Naive B cell (primary cell): Measurements from ENCODE around the gene GGTLC1. TPM values are rescaled to one million over a fixed set of nuclear protein-coding genes. Genes with fewer than 3 reads are reported as not detected.
"Not testable (repeated sequence)": the region's sequence is repeated elsewhere in the genome, so short reads cannot be mapped to it uniquely, and the experiment has no call there.

Source experiments
- ATAC-seq, 2 donors: fragments of 150-1000 bp; cut with Tn5 transposase; 2 replicates each; pipeline ENCODE4 v1.10.0; 2021; ENCODE audit warnings: low read depth in 2 of 2, mild to moderate bottlenecking in 2 of 2, moderate library complexity in 2 of 2
- DNase-seq: peaks from one replicate; pipeline ENCODE4 v3.0.0; 2022
- H3K27ac Mint-ChIP-seq, 6 donors: one replicate each; pipeline ENCODE4 v1.8.0; 2020 to 2022; ENCODE audit warnings: mild to moderate bottlenecking in 6 of 6, mixed read lengths in 6 of 6, moderate library complexity in 5 of 6, inconsistent platforms in 2 of 6
- H3K27me3 Mint-ChIP-seq, 3 donors: one replicate each; pipeline ENCODE4 v1.8.0; 2021 to 2022; ENCODE audit warnings: mixed read lengths in 3 of 3, mild to moderate bottlenecking in 1 of 3
- H3K36me3 Mint-ChIP-seq, 2 donors: one replicate each; pipeline ENCODE4 v1.8.0; 2020 to 2022; ENCODE audit warnings: mixed read lengths in 2 of 2, inconsistent platforms in 1 of 2, mild to moderate bottlenecking in 1 of 2
- H3K4me1 Mint-ChIP-seq, 3 donors: one replicate each; pipeline ENCODE4 v1.8.0; 2020 to 2022; ENCODE audit warnings: mixed read lengths in 3 of 3, inconsistent platforms in 1 of 3, mild to moderate bottlenecking in 1 of 3, moderate library complexity in 1 of 3
- H3K4me3 Mint-ChIP-seq, 8 donors: one replicate each; pipeline ENCODE4 v1.8.0; 2020 to 2022; ENCODE audit warnings: mild to moderate bottlenecking in 8 of 8, mixed read lengths in 8 of 8, moderate library complexity in 8 of 8, inconsistent platforms in 2 of 8
- H3K9me3 Mint-ChIP-seq, 7 donors: one replicate each; pipeline ENCODE4 v1.8.0; 2020 to 2022; ENCODE audit warnings: mixed read lengths in 7 of 7, mild to moderate bottlenecking in 5 of 7, inconsistent platforms in 2 of 7, moderate library complexity in 1 of 7
- polyA plus RNA-seq, 6 donors: library from polyadenylated mRNA; unstranded; fragments of 300-500 nt; fragmentation: Illumina TruSeq; gene quantifications; one replicate each; pipeline ENCODE4 v1.2.3, GENCODE V29; 2021; ENCODE audit warnings: low read depth in 6 of 6

GGTLC1 gene
- polyA plus RNA-seq, 6 donors from 2014 or later, result not detected

GRCh38 chr20:24007073-24007595 is 18.6 kb upstream of the GGTLC1 start:
- no peak for DNase-seq
- Mint-ChIP-seq H3K4me1 (no peaks in the 10 kb centered on the region), H3K9me3 (no peaks in the 10 kb centered on the region), H3K27me3 (peaks cover 0 to 10% (median 0%) of the 10 kb centered on the region in 3 donors), H3K4me3 (no peak overlapping the region), H3K36me3 (no peaks in the 10 kb centered on the region), H3K27ac (no peak overlapping the region)
- ATAC-seq, result no peak

GRCh38 chr20:24006626-24007025 is 18.0 kb upstream of the GGTLC1 start:
- no peak for ATAC-seq
- Mint-ChIP-seq H3K27ac (no peak overlapping the region), H3K4me3 (no peak overlapping the region), H3K27me3 (peaks cover 0 to 8% (median 0%) of the 10 kb centered on the region in 3 donors), H3K4me1 (no peaks in the 10 kb centered on the region), H3K9me3 (no peaks in the 10 kb centered on the region), H3K36me3 (no peaks in the 10 kb centered on the region)
- no peak for DNase-seq

GRCh38 chr20:24004471-24004870 is 15.9 kb upstream of the GGTLC1 start:
- Mint-ChIP-seq H3K27ac (no peak overlapping the region), H3K27me3 (peaks cover 0 to 8% (median 4%) of the 10 kb centered on the region in 3 donors), H3K4me1 (no peaks in the 10 kb centered on the region), H3K4me3 (no peak overlapping the region), H3K36me3 (no peaks in the 10 kb centered on the region), H3K9me3 (no peaks in the 10 kb centered on the region)
- DNase-seq, result no peak
- no peak for ATAC-seq

GRCh38 chr20:24002896-24003295 is 14.3 kb upstream of the GGTLC1 start:
- no peak for ATAC-seq
- no peaks in the 10 kb centered on the region for H3K9me3 Mint-ChIP-seq
- no peaks in the 10 kb centered on the region for H3K36me3 Mint-ChIP-seq
- H3K27me3 Mint-ChIP-seq, result peaks cover 0 to 20% (median 14%) of the 10 kb centered on the region in 3 donors
- DNase-seq, result no peak
- no peaks in the 10 kb centered on the region for H3K4me1 Mint-ChIP-seq
- no peak overlapping the region for H3K4me3 Mint-ChIP-seq
- no peak overlapping the region for H3K27ac Mint-ChIP-seq

- peak in 1 of 2 donors; percentile 23 for ATAC-seq
- Mint-ChIP-seq H3K4me3 (no peak overlapping the region), H3K9me3 (no peaks in the 10 kb centered on the region), H3K4me1 (no peaks in the 10 kb centered on the region), H3K27ac (peak overlapping the region in 1 of 6 donors; percentile 35), H3K36me3 (no peaks in the 10 kb centered on the region), H3K27me3 (peaks cover 0 to 25% (median 12%) of the 10 kb centered on the region in 3 donors)
- no peak for DNase-seq
These were observed 13.3 kb upstream of the GGTLC1 start for GRCh38 chr20:24001712-24002405.

- no peaks in the 10 kb centered on the region for H3K9me3 Mint-ChIP-seq
- H3K36me3 Mint-ChIP-seq, result no peaks in the 10 kb centered on the region
- no peak overlapping the region for H3K4me3 Mint-ChIP-seq
- ATAC-seq (no peak), DNase-seq (no peak)
- no peaks in the 10 kb centered on the region for H3K4me1 Mint-ChIP-seq
- no peak overlapping the region for H3K27ac Mint-ChIP-seq
- H3K27me3 Mint-ChIP-seq, result peaks cover 0 to 32% (median 12%) of the 10 kb centered on the region in 3 donors
These were observed 10.3 kb upstream of the GGTLC1 start for GRCh38 chr20:23998844-23999243.

GRCh38 chr20:23998392-23998791 is 9.8 kb upstream of the GGTLC1 start:
- ATAC-seq (no peak), DNase-seq (no peak)
- H3K4me1 Mint-ChIP-seq, result no peaks in the 10 kb centered on the region
- H3K4me3 Mint-ChIP-seq, result no peak overlapping the region
- H3K9me3 Mint-ChIP-seq, result no peaks in the 10 kb centered on the region
- H3K27me3 Mint-ChIP-seq, result peaks cover 0 to 32% (median 12%) of the 10 kb centered on the region in 3 donors
- H3K36me3 Mint-ChIP-seq, result no peaks in the 10 kb centered on the region
- no peak overlapping the region for H3K27ac Mint-ChIP-seq

GRCh38 chr20:23995905-23996666 is 7.5 kb upstream of the GGTLC1 start:
- DNase-seq, result peak; percentile 11
- H3K36me3 Mint-ChIP-seq, result no peaks in the 10 kb centered on the region
- no peak overlapping the region for H3K4me3 Mint-ChIP-seq
- H3K9me3 Mint-ChIP-seq, result no peaks in the 10 kb centered on the region
- H3K27ac Mint-ChIP-seq, result no peak overlapping the region
- peaks cover 0 to 32% (median 12%) of the 10 kb centered on the region in 3 donors for H3K27me3 Mint-ChIP-seq
- no peaks in the 10 kb centered on the region for H3K4me1 Mint-ChIP-seq
- ATAC-seq, result no peak

GRCh38 chr20:23995291-23995690 is 6.7 kb upstream of the GGTLC1 start:
- H3K36me3 Mint-ChIP-seq, H3K4me1 Mint-ChIP-seq, H3K9me3 Mint-ChIP-seq, ATAC-seq, H3K4me3 Mint-ChIP-seq, H3K27ac Mint-ChIP-seq: not testable (repeated sequence)
- H3K27me3 Mint-ChIP-seq, result peaks cover 0 to 32% (median 12%) of the 10 kb centered on the region in 3 donors
- DNase-seq, result peak; percentile 3

- not testable (repeated sequence) for ATAC-seq, H3K4me1 Mint-ChIP-seq, H3K36me3 Mint-ChIP-seq, DNase-seq, H3K4me3 Mint-ChIP-seq, H3K27ac Mint-ChIP-seq, H3K9me3 Mint-ChIP-seq
- H3K27me3 Mint-ChIP-seq, result peaks cover 0 to 24% (median 10%) of the 10 kb centered on the region in 3 donors
These were observed 5.5 kb upstream of the GGTLC1 start for GRCh38 chr20:23994001-23994633.

- not testable (repeated sequence) for DNase-seq, H3K9me3 Mint-ChIP-seq, H3K27ac Mint-ChIP-seq, H3K4me1 Mint-ChIP-seq, H3K4me3 Mint-ChIP-seq, H3K36me3 Mint-ChIP-seq, ATAC-seq
- peaks cover 0 to 17% (median 3%) of the 10 kb centered on the region in 3 donors for H3K27me3 Mint-ChIP-seq
These were observed 4.9 kb upstream of the GGTLC1 start for GRCh38 chr20:23993440-23993839.

- not testable (repeated sequence) for ATAC-seq, H3K27ac Mint-ChIP-seq, H3K27me3 Mint-ChIP-seq, H3K9me3 Mint-ChIP-seq, H3K4me1 Mint-ChIP-seq, H3K4me3 Mint-ChIP-seq, DNase-seq, H3K36me3 Mint-ChIP-seq
These were observed 1.7 kb upstream of the GGTLC1 start for GRCh38 chr20:23990296-23990695.

GRCh38 chr20:23988966-23989365 is 387 bp upstream of the GGTLC1 start:
- ATAC-seq, H3K27ac Mint-ChIP-seq, H3K4me1 Mint-ChIP-seq, H3K9me3 Mint-ChIP-seq, H3K27me3 Mint-ChIP-seq, H3K4me3 Mint-ChIP-seq, H3K36me3 Mint-ChIP-seq, DNase-seq: not testable (repeated sequence)
